Right forelimb (tissue), 1 donor: ENCODE results near the gene RGS14.
A peak's percentile ranks its signal among the peaks of the same experiment; 100 is the strongest.
"Not testable (repeated sequence)": the region's sequence is repeated elsewhere in the genome, so short reads cannot be mapped to it uniquely, and the experiment has no call there.

Source experiments
- DNase-seq: peaks from one replicate; pipeline ENCODE4 v3.0.0-alpha.2; 2018

The RGS14 gene

DNA sequence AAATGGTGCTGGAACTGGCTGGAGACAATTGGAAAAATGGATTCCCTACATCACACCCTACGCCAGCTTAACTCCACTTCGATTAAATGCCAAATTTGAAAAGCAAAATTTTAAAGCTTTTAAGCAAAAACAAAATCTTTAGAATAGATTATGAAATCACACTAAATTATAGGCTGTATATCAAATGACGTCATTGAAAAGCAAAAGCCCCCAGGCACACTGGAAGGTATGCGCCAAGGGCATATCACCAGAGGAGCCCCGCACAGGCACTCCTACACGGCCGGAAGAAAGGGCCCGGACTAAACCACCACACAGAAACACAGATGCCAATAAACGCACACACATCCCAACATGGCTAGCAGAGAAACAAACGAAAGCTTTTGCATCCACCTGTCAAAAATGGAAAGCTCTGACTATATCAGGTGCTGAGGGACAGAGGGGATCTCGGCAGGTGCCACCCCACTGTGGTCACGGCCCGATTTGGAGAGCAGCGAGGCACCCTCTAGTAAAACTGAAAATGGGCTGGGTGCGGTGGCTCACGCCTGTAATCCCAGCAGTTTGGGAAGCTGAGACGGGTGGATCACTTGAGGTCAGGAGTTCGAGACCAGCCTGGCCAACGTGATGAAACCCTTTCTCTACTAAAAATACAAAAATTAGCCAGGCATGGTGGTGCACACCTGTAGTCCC, 29.0 kb upstream of the RGS14 start:
- DNase-seq = peak; percentile 16

DNA sequence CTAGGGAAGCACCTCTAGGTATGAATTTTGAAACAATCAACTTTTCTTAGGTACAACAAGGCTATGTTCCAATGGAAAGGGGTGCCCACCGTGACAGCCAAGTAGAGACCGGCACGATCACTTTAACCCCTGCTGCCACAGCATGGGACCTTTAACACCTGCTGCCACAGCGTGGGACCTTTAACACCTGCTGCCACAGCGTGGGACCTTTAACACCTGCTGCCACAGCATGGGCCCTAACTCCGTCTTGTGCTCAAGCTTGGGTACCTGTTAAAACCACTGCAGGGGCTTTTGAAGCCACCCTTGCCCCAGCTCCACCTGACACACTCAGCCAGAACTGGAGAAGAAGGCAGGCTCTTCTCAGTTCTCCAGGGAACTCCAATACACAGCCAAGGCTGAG, 27.8 kb upstream of the RGS14 start:
- DNase-seq = peak; percentile 6

DNA sequence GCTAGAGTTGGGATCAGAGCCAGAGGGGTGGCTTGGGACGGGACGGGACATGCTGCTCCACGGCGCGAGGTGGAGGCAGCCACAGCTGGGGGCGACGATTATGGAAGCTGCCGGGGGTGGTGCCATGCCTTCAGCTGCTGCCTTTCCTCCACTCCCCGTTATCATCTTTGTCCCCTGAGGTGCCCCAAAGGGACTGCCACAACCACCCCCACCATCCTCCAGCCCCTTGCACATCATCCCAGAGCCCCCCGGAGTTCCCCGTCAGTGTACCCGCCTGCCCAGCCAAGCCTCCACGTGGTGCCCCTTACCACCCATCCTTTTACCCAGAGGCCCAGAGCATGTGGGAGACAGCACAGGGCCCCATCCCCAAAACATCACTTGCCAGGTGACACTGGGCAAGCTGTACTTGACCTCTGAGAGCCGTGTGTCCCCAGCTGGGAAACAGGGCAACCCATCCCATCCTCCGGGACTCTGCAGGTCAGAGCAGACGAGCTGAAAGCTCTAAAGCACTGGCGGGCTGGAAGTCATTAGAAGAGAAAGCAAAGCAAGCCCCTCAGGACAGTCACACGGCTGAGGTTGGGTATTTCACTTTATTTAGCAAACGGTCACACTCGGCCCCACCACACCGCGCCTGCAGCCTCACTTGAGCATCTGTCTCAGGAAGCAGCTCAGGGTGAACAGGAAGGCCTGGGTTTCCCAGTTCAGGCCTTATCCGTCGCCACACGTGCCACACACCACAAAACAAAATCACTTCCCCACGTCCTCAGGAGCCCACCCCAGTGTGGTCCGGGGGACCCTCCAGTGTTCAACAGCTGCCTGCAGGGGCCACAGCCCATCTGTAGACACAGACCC, 26.5 kb upstream of the RGS14 start:
- peak; percentile 41 for DNase-seq

DNA sequence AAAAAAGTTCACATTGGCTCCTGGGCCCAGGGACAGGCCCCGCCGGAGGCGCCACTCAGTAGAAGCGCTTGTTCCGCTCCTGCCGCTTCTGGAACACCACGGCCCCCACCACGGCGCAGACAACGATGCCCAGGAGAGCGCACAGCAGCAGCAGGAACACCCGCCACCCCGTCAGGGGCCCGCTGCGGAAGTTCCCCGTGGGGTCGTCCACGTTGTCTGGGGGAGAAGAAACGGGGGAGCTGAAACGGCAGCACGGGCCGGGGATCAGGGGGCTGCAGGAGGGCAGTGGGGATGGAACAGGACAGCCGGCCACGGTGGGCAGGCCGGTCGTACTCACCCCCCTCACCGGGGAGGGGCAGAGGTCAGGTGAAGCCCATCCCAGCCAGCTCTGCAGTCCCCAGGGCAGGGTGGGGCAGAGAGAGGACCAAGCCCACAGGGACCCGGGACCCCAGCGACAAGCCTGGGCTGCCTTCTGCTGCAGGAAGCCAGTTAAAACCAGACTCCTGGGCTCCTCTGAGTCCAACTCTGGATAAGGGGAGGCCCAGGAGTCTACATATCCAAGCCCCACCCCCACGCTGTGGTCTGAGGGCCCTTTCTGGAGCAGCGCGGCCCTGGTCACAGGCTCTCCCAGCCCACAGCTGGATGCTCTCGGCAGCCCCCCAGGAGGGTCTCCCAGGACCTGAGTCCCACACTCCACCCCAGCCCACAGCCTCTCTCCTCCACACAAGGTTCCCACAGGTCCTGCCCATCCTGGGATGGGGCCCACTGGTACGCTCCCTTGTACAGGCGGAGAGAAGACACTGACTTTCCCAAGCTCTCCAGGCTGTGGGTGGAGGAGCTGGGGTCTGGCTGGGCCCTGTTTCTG, 25.5 kb upstream of the RGS14 start:
- DNase-seq = peak; percentile 18

DNA sequence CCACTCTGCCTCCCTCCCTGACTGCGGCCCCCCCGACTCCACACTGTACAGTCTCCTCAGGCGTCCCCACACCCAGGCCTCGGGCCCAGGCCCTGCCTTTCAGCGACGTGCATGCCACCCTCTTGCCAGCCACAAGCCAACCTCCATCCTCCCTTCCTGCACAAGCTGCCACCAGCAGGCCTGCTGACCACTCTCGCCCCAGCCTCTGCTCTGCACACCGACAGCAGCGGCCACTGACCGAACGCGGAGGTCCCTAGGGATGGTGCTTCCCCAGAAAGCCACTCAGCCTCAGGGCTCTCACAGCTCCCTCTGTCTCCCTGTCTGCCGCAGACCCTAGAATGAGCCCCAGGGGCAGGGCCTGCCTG, 24.8 kb upstream of the RGS14 start:
- no peak for DNase-seq

DNA sequence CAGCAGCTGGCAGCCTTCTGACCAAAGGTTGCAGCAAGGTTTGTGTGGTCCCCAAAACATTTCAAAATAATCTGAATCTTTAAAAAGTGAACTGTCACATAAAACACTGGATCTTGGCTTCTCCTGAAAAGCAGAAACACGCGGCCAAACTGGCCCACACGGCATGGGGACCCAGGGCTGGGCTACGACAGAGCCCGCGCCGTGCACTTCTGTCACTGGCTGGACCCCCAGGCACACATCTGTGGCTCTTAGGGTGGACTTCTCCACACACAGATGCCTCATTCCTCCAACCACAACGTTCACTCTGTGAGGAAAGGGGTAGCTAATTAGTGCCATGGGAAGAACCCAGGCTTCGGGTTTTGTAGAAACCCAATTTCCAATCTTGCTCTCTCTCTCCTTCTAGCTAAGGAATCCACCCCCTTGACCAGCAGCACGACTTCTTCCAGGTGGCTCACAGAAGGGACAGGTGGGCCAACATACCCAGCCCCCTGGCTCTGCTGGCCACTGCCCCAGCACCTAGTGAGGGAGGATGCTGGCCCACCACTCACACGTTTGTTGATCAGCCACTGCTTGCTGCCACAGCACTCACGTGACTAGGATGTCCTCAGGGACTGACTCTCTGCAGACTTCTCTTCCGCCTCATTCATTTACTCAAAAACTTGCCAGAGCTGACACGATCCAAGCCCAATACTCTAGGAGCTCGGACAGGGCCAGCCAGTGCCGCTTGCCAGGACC, 24.1 kb upstream of the RGS14 start:
- no peak for DNase-seq

DNA sequence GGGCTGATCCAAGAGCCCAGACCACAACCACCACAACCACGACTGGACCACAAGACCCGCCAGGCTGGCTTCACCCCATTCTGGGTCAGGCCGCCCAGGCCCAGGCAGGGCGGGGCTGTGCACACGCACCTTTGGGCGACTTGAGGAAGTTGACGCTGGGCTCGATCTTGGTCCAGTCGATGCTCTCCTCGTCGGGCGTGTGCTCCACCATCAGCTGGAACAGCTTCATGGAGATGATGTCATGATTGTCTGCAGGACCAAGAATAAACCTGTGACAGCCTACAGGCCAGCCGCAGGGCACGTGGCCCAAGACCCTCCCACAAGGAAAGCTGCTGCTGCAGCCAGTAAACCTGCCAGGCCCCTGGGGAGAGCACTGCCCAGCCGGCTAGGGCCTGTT, 23.6 kb upstream of the RGS14 start:
- DNase-seq = peak; percentile 35

DNA sequence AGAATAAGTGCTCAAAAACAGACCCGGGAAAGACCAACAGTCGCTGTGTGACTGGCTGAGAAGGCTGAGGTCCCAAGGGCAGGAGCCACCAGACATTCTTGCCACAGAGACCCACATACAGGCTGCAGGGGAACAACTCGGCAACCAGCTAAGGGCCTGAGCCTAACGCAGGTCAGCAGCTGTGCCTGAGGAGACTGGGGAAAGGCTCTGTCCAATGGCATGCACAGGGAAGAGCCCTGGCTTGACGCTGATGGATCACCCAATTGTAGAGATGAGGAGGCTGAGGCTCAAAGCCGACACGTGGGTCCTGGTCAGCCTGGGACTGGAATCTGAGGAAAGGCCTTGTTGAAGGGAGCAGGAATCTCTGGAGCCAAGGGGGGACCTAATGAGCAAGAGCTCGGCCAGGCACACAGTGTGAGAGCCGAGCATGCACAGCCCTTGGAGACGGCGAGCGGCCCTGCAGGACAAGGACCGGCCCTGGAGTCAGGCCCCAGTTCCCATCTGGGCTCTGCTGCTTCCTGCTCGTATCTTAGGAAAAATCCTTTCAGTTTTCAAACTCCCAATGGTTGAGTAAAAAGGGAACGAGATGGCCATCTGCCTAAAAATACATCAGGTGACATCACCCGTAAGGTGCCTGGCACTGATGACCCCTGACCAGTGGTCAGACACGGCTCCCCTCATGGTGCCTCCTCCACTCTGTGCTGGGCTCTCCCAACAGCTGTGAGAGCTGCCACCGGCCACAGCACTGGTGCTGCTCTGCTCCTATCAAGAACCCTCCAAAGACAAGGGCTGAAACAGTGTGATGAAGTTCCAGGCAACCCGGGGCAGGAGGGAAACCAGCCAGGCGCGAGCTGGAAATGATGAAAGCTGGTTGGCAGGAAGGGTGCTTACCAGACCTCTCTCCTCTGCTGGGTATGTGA, 22.7 kb upstream of the RGS14 start:
- no peak for DNase-seq

DNA sequence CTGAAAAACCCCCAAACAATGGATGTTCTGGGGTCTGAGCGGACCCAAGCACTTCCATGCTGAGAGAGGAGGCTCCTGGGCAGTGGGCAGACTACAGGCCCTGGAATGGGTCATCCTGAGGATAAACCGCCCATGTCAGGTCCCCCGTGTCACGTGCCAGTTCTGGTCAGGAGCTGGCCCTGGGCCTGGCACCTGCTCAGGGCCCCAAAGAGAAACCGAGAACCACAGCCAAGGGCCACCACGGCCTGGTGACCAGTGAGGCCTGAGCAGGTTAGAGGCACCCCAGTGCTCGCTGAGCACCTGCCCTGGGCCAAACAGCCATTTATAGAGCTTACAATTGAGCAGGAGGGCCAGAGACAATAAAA, 22.0 kb upstream of the RGS14 start:
- DNase-seq = no peak

DNA sequence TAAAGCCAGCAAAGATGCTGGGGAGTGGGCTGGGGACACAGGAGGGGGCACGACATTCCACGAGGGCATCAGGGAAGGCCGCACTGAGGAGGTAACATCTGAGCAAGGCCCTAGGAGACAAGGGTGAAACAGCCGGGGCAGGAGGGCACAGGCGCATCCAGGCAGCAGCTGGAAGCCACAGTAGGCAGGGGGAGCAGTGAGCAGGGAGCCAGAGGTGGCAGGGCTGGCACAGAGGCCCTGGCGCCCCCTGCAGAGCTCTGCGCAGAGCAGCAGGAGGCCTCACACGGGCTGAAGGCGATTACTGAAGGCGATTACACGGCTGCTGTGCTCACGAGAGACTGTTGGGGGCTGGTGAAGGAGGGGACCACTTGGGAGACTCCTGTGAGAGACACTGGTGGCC, 21.6 kb upstream of the RGS14 start:
- no peak for DNase-seq

DNA sequence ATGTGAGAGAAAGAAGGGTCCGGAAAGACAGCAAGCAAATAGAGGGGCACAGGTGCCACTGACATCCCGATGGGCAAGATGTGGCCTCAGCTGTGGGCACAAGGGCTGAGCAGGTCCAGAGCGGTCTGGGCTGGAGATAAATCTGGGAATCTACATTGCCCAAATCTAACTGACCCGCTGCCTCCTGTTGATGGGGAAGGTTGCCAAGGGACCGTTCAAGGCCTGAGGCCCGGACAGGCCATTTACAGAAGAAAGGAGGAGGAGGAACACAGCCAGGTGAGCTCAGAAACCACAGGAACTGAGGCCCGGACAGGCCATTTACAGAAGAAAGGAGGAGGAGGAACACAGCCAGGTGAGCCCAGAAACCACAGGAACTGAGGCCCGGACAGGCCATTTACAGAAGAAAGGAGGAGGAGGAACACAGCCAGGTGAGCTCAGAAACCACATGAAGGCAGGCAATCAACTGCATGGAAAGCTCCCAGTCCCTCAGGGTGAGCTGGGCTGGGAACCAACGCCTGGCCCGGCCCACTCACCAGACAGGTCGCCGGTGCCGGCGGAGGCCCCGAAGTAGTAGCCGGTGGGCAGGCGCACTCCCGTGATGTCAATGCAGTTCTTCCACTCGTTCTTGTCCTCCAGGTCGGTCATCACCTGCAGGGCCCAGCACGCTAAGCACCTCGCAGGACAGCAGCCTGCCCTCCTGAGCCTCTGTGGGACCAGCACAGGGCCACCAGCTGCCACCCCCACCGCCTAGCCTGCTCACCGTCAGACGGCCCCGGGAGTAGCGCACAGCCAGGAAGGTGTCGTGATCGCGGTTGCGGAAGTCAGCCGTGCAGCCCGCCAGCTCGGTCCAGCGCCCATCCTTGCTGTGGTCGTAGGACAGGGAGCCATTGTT, 20.9 kb upstream of the RGS14 start:
- DNase-seq = no peak

DNA sequence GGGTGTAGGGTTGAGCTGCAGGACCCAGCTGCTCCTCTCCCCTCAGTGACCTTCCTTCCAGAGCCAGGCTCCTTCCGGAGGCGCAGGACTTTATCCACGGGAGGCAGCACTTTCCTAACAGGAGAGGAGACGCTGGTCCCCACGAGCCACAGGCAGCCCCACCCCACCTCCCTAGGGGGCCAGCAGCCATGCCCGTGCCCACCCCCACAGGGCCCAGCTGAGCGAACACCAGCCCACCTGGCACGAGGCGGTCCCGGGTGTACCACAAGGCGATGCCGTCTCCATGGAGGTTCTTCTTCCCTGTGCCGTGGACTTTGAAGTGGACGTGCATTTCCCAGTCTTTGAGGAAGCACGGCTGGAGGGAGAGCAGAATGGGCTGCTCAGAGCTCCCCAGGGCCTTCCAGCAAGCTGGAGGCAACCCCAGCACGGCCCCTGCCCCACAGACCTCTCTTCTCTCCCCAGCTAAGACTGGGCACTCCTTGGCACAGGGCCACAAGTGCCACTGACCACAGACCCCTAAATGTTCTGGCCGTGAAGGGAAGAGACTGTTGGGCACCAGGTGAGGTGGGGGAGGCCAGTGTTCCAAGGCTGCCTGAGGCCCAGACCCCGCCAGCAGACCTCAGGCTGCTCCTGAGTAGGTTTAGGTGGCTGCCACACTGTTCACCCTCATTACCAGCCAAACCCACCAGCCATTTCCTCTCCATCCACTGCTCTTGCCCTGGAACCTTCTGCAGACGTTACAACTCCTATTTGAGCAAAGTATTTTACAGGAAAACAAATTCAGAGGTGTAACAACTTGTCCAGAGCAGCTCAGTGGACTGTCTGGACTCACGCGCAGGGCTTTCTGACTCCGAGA, 19.2 kb upstream of the RGS14 start:
- DNase-seq = no peak

DNA sequence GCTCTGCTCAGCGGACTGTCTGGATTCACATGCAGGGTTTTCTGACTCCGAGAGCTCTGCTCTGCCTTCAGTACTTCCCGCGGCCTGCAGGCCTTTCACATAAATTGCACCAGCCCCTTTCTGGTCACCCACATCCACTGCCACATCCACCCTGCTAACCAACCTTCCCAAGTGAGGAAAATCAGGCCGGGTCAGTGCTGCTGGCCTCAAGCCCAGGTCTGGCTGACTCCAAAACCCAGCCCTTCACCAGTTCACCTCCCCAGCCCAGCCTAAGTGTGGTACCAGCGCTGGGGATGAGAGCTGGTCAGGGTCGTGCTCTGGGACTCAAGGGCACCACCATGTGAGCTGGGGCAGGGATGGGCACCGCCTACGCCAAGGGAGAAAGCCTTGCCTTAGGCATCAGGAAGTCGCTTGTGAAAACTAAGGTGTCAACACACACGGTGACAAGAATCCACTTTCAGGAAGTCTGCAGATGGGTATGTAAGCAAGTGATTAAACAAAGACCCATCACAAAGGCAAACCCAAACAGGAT, 18.6 kb upstream of the RGS14 start:
- DNase-seq = no peak

DNA sequence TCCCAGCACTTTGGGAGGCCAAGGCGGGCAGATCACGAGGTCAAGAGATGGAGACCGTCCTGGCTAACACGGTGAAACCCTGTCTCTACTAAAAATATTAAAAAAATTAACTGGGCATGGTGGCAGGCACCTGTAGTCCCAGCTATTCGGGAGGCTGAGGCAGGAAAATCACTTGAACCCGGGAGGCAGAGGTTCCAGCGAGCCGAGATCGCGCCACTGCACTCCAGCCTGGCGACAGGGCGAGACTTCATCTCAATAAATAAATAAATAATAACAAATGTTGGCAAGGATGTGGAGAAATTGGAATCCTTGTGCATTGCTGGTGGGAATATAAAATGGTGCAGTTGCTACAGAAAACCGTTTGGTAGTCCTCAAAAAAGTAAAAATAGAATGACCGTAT, 14.7 kb upstream of the RGS14 start:
- DNase-seq = not testable (repeated sequence)

DNA sequence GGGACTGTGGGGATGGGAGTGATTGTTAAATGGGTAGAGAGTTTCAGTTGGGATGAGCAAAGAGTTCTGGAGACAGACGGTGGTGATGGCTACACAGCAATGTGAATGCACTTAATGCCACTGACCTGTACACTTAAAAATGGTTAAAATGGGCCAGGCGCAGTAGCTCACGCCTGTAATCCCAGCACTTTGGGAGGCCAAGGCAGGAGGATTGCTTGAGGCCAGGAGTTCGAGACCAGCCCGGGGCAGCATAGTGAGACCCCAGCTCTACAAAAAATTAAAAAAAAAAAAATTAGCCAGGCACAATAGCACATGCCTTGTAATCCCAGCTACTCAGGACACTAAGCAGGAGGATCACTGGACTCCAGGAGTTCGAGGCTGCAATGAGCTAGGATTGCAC, 13.9 kb upstream of the RGS14 start:
- DNase-seq = no peak

DNA sequence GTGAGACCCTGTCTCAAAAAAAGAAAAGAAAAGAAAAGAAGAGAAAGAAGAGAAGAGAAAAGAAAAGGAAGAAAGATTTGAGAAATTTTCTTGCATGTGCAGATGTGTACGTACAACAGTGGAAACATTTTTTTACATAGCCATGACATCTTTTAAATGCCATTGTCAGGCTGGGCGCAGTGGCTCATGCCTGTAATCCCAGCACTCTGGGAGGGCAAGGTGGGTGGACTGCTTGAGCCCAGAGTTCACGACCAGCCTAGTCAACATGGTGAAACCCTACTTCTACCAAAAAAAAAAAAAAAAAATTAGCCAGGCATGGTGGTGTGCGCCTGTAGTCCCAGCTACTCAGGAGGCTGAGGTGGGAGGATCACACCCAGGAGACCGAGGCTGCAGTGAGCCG, 12.8 kb upstream of the RGS14 start:
- DNase-seq = no peak

DNA sequence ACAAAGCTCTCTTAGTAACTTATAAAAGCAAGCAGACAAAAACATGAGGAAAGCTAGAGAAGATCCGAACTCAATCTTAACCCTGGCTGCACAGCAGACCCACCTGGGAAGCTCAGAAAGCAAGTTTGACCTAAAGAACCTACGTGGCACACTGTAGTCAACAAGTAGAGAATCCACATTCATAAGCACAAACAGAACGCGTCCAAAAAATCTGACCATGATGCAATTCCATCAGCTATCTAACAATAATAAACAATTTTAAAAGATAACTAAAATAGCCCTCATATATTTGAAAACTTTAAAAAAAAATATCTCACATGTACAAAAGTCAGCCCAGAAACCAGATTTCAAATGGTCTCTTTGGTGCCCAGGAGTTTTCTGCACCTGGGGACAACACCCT, 10.9 kb upstream of the RGS14 start:
- DNase-seq = no peak

DNA sequence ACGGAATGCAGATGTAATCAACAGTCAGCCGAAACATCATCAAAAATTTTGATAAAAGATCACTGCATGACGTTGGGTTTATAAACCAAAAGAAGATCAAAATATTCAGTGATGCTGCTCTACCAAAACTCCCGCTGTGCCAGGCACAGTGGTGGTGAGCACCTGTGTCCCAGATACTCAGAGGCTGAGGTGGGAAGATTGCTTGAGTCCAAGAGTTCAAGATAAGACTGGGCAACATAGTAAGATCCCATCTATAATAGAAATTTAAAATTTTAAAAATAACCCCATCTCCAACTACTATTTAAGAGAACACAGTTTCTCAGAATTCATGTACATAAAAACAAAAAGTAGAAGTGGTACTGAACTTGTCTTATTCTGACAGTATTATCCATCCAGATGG, 10.0 kb upstream of the RGS14 start:
- no peak for DNase-seq

DNA sequence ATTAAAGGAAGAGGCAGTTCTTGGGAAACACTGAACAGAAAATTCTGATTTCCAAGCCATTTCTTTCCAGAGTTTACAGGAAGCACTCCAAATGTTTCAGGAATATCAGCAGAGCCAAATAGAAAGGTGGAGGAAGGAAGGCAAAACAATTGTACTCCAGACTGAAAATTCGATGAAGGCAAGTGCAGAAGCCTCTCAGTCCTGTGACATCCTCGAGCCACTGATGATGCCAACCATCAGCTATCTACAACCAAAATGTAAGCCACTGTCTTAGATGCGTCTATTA, 8.4 kb upstream of the RGS14 start:
- DNase-seq = no peak

DNA sequence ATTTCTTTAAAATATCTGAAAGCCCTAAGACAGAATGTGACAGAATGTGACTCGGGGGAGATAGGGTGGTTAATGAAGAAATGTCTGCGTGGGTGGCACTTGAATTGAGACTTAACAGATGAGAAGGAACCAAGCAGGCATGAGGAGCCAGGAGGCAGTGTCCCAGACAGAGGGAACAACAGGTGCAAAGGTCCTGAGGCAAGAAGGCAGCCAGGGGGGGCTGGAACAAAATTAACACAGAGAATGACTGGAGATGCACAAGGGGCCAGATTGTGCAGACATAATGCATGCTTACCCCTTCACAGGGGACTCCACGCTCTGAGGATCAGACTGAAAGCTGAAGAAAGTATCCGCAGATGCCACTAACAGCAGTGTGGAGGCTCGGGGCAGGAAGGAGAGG, 8.0 kb upstream of the RGS14 start:
- no peak for DNase-seq
